Left cardiac atrium (tissue), 4 donors: ENCODE measurements around the gene HMGB4. TPM values are rescaled to one million over a fixed set of nuclear protein-coding genes. Genes with fewer than 3 reads are reported as not detected.

Source experiments
- ATAC-seq, 2 donors: fragments of 200-7000 bp; cut with Tn5 transposase; one replicate each; pipeline ENCODE4 v1.9.1; 2020; ENCODE audit warnings: mild to moderate bottlenecking in 2 of 2, moderate library complexity in 2 of 2
- DNase-seq: peaks from one replicate; pipeline ENCODE4 v3.0.0-alpha.2; 2020
- intact Hi-C, 2 donors: fragments of 100-400 bp; cut with DNase I; formaldehyde crosslinking; loops; one replicate each; pipeline versions ENCODE4 v1.14.1 to v1.15.1; 2022 to 2023
- long read RNA-seq: library from polyadenylated mRNA; unstranded; transcript quantifications from one replicate; pipeline ENCODE4 v2.0.0, GENCODE V29; 2021
- total RNA-seq, 2 donors: library from RNA; stranded (reverse); fragmentation: NEBNext Ultra II Directional; extraction: Animal tissue kit (Norgen Biotek cat#: 25700); gene quantifications; one replicate each; pipeline ENCODE4 v1.2.1, GENCODE V29; 2021
- donor health status: DM: no; HTN: yes; CAD: no.
- donor health status: DM: no; HTN: yes; CAD: no; lungs with severe emphysema.
- donor health status: DM: yes; HTN: yes; CAD: no.
- donor health status: Dilated cardiomyopathy.

HMGB4 gene, protein sequence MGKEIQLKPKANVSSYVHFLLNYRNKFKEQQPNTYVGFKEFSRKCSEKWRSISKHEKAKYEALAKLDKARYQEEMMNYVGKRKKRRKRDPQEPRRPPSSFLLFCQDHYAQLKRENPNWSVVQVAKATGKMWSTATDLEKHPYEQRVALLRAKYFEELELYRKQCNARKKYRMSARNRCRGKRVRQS
- total RNA-seq, result not detected
- long read RNA-seq, result 0 reads

DNA sequence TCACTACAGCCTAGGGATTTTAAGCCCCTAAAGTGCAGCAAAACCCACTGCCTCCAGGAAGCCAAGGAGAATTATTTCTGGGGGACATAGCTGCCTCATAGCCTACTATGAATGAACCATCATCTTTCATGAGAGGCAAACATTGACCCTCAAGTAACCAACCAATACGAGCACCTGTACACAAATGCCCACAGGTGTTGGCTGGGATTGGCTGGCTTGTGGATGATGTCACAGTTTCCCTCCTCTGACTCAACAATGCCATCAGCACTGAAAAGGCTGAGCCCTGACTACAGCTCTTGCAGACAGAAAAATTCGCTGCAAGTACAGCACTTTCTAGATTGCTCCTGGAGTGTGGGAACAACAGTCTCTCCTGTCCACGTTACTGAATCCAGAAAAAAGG is at the start of gene HMGB4:
HMGB4 (plus strand) TSS at position 301 of the 400 bp plus-strand sequence. CDS start 113 bp downstream, outside the sequence.
- intact Hi-C loops, result no loop called here
- no peak for ATAC-seq
- DNase-seq, result no peak

GRCh38 chr1:33814166-33814565 is 49.7 kb upstream of the HMGB4 start:
- DNase-seq (no peak), ATAC-seq (no peak)
- intact Hi-C loops, result no loop called here

- ATAC-seq, result no peak
- DNase-seq, result no peak
- intact Hi-C loops, result no loop called here
Observed at GRCh38 chr1:33815061-33815460, 48.8 kb upstream of the HMGB4 start.

- ATAC-seq, result no peak
- intact Hi-C loops, result no loop called here
Observed at GRCh38 chr1:33818071-33818470, 45.8 kb upstream of the HMGB4 start.

DNA sequence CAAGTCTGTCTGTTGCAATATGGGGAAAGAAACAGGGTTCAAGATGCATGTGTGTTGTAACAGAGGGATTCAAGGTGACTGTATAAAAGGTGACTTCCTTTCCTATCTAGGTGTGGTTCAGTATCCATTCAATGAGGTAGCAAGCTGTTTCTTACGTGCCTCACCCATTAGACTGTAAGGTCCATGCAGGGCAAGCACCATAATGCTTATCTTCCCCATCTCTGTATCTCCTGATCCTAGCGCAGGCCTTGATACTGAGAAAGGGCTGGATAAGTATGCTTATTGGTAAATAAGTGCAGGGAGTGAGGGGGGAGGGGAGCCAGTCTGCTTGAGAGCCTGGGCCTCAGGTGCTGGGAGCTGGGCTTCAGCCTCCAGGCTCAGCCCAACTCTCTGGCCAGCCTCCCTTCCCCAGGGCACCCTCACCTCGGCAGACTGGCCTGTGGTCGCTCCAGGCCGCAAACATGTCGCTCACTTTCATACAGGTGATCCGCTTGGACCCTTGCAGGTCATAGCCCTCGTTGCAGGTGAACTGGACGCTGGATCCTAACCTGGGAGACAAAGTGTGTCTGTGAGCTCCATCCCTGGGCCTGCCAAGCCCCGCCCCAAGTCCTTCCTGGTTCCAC is 44.5 kb upstream of the HMGB4 start:
- no peak for DNase-seq
- intact Hi-C loops, result no loop called here
- ATAC-seq, result no peak

More at GRCh38 chr1:33818071-33818470, 45.8 kb upstream of the HMGB4 start:
- DNase-seq, result no peak

DNA sequence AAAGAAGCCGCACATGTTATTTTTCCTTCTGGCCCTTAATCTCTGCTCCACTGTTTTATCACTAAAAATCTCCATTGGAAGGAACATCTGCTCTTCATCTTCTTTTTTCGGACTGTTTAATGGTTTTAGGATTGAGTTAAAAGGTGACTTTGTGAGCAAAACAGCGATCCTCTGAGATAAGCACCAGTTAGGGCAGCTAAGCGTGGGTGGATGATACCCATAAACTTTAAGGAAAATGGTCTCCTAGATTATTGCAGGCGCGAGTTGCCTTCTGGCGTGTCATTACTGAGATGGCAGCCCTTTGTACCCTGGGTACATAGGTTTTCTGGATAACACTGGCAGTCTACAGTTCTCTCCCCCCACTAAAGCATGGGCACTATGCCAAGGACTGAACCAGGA is 44.0 kb upstream of the HMGB4 start:
- DNase-seq (no peak), ATAC-seq (no peak)
- intact Hi-C loops, result no loop called here

DNA sequence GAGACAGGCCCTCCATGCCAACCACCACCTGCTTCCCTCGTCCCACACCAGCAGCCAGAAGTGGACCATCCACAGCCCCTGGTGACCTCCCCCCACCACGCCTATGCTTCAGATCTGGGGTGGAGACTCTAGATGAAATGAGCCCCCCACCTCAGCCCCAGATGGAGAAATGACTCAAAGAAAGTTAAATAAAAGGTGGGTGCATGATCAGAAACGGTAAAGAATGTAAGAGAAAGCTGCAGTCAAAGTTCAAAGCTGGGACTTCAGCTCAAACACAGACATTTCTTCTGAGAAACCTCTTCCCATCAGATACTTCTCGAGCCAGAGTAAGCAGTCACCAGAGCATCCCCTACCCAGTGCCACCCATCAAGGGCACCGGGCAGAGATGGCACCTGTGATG is 43.1 kb upstream of the HMGB4 start:
- ATAC-seq (no peak), DNase-seq (no peak)
- intact Hi-C loops, result no loop called here

DNA sequence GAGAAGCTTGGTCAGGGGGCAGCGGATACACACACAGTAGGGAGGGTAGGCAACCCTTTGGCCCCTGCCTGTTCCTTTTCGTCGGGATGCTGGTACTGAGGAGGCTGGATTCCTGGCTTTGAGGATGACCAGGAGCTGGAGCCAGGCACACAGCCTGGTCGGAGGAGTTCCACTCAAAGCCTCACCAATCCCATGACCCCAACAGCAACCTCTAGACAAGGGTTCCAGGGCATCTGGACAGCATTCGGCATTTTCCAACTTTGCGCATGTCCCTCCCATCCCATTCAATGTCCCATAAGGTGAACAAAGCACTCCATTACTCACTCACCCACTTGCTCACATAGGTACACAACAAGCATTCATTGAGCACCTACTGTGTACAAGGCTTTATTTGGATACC is 42.6 kb upstream of the HMGB4 start:
- DNase-seq (no peak), ATAC-seq (no peak)
- intact Hi-C loops, result no loop called here

DNA sequence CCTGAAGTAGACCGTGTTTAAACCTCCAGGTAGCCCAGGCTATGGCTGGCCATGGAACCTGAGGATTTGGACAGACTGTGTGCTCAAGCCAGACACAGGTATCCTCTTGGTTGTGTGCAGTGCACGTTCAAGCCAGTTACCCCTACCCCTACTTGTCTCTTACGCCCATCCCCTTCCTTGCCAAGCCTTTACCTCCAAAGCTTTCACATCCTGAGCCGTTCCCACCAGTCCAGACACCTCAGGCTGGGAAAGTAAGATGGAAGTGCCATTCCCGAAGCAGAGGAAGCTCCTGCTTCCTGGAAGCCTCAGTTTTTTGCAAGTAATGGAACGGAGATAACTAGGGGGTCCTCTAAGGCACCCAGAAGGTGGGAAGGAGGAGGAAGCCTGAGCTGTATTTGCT is 41.5 kb upstream of the HMGB4 start:
- no peak for DNase-seq
- no peak for ATAC-seq
- intact Hi-C loops, result no loop called here

DNA sequence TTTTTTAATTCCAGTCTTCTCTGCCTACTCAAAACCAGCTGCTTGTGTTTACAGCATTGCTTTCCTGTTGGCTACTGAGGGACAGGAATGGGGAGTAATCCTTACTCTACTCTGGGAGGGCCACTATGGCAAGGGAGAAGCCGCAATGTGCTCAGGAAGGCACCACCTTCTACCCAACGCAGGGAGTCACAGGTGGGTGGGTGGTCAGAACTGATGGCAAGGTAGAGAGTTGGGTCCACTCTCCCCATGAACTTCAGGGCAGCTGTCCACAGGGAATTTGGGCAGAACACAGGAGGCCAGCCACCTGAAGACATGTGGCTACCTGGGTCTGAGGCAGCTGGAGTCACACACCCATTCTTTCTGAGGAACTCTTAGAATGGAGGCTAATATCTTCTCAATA is 40.5 kb upstream of the HMGB4 start:
- intact Hi-C loops, result no loop called here
- no peak for DNase-seq
- ATAC-seq, result no peak

- ATAC-seq (no peak), DNase-seq (no peak)
- intact Hi-C loops, result no loop called here
Observed at GRCh38 chr1:33823830-33824229, 40.0 kb upstream of the HMGB4 start.

DNA sequence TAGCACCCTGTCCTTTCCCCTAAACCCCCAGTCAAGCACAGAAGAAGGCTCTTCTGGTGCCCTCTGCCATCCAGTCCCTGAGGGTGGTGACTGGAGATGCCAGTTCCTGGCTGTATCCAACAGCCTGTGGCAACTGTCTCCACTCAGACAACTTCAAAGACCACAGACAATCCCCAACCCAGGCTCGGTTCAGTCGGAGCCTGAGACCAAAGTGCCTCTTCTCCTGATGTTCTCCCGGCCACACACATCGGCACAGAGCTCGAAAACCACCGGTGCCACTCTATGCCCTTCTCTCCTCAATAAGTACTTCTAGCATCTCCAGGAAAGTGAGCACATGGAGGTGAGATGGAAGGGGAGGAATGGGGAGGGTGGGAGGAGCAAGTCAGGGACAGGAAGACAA is 39.6 kb upstream of the HMGB4 start:
- intact Hi-C loops, result no loop called here
- no peak for ATAC-seq
- no peak for DNase-seq

DNA sequence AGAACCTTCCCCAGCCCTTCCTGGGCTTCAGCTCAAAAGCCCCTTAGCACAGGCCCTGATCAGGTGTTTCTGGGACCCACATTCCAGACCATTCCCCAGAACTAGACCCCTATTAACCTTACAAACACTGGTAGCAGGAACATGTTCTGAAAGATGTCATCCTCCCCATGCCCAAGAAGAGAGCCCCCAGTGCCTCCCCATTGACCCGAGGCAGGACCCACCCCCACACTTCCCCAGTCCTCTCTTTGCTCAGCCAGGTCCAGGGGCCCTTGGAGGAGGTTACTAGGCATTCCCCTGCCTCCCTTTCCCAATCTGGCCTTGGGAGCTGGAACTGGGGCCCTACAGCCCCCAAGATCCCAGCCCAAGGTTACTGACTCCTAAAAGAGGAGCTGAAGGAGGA is 38.9 kb upstream of the HMGB4 start:
- ATAC-seq (no peak), DNase-seq (no peak)
- intact Hi-C loops, result no loop called here

DNA sequence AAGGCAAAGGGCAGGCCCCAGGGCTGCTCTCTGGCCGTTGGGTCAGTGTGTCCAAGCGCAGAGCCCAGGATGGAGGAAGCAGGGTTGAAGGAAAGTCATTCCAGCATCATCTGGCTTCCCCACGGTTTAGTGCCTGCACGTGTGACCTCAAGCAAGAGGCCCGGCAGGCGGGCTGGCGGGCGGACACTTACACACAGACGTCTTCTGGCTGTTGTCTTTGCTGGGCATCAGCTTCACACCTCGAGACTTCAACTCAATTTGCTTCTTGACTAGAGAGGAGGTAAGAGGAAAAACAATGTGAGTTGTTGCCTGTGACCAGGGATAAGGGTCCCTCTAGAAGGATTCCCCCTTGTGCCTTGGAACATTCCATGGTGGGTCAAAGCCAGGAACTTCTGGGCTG is 38.4 kb upstream of the HMGB4 start:
- intact Hi-C loops, result no loop called here
- no peak for DNase-seq
- ATAC-seq, result no peak

DNA sequence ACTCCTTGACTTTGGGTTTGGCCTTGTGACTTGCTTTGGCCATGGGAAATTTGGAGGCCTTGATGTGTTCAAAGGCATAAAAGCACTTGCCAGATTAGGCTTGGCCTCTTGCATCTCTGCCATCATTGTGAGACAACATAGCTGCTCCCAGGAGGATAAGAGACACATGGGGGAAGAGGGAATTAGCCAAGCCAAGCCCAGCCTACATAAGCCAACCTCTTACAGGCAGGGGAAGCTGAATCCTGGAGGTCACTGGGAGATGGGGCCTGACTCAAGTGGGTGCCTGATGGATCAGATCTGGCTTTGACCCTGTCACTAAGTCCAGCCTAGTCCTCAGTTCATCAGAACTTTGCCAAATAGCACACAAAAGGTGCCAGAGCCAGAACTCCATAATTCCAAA is 37.6 kb upstream of the HMGB4 start:
- intact Hi-C loops, result no loop called here
- ATAC-seq (no peak), DNase-seq (no peak)

DNA sequence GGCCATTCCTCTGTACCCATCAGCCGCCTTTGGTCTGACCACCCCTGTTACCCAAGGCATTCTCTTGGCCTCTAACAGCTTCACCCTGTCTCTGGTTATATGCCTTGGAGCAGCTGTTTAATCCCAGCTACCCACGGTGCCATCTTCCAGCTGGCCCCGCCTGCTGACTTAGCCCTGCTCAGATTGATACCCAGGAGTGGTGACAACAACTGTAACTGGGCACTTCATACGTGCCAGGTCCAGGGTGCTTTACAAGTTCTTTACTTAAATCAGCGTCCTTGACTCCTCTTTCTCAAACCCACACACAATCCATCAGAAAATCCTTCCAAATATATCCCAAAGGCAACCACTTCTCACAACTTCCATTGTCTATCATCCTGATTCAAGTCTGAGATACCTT is 37.2 kb upstream of the HMGB4 start:
- DNase-seq (no peak), ATAC-seq (no peak)
- intact Hi-C loops, result no loop called here

DNA sequence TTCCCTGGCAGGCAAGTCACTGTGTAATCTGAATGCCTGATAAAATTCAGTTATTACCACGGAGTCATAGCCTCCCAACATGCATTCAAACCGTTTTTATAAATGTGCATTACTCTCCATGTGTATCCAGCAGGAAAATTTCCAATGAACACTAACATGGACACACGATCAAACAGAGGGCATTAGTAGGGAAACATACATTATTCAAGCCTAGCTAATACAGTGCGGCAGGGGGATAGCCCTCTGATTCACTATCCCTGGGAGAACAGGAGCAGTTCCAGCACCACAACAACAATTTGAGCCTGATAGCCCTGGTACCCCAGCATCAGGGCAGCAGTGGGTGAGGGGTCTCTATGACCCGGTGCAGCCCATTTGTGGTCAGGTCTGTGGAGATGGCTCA is 35.8 kb upstream of the HMGB4 start:
- ATAC-seq, result no peak
- DNase-seq, result no peak
- intact Hi-C loops, result no loop called here

- intact Hi-C loops, result no loop called here
- no peak for DNase-seq
- ATAC-seq, result no peak
Observed at GRCh38 chr1:33828654-33829053, 35.2 kb upstream of the HMGB4 start.

DNA sequence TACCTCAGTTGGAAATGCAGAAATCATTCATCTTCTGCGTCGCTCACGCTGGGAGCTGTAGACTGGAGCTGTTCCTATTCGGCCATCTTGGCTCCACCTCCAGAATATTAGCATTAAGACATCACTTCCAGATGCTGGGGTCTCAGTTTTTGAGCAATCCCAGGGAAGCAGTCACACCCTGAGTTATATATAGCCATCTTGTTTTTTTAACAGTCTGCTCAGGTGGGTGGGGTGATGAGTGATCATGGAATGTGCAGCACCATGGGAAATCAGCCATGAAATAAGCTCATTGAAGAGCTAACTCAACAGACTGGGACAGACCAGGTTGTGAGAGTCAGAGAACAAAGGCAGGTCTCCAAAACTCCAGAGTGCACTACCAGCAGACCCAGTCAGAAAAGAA is 27.0 kb upstream of the HMGB4 start:
- no peak for ATAC-seq
- no peak for DNase-seq
- intact Hi-C loops, result no loop called here

GRCh38 chr1:33837635-33838034 is 26.2 kb upstream of the HMGB4 start:
- no peak for DNase-seq
- intact Hi-C loops, result no loop called here
- ATAC-seq, result no peak

- intact Hi-C loops, result no loop called here
- ATAC-seq (no peak), DNase-seq (no peak)
Observed at GRCh38 chr1:33841494-33841893, 22.4 kb upstream of the HMGB4 start.

DNA sequence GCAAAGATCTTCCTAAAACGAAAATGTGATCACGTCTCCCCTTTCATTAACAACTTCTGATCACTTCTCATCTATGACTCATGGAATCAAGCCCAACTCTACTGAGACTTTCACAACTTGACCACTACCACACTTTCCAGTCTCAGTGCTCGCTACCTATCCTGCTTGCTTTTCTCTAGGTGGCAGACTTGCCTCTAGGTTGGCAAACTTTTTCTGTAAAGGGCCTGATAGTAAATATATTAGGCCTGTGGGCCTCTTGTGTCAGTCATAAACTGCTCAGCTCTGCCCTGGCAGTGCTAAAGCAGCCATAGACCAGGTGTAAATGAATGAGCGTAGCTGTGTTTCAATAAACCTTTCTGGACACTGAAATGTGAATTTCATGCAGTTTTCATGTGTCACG is 21.5 kb upstream of the HMGB4 start:
- intact Hi-C loops, result no loop called here
- ATAC-seq, result no peak
- DNase-seq, result no peak
